ENCODE results near the gene ADAMTS15.

Gene ADAMTS15

DNA sequence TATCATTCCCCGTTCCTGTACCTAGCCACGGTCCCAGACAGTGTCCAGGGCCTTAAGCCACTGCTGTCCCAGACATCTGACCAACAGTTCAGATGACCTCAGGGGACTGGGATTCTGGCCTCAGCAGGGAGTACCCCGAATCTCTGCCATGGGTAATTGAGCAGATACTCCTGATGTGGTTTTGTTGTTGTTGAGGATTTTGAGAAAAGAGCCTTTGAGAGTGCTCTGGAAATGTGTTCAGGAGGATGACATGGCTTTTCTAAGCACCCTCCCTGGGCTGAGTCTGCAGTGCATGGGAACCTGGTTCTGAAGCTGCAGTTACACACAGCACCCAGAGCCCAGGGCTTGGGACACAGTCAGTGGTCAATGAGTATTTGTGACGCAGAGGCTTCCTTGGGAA, 30.4 kb downstream of the ADAMTS15 start:
- DNase-seq (ENCODE audit: low spot score): no peak

DNA sequence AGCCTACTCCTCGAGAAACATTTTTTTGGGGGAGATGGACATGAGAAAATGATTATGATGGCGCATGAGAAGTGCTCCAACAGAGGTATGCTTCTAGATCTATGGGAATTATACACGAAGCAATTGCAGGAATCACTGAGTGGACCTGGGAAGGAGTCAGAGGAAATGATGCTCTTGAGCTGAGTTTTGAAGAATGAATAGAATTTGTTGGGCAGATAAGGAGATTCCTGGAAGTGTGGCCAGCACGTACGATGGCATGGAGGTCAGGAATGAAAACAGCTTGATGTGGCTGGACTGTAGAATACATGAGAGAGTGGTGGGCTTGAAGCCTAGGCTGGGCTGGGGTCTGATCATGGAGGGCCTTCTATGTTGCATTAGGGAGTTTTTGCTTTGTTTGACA, 31.7 kb downstream of the ADAMTS15 start:
- no peak for DNase-seq (ENCODE audit: low spot score)

DNA sequence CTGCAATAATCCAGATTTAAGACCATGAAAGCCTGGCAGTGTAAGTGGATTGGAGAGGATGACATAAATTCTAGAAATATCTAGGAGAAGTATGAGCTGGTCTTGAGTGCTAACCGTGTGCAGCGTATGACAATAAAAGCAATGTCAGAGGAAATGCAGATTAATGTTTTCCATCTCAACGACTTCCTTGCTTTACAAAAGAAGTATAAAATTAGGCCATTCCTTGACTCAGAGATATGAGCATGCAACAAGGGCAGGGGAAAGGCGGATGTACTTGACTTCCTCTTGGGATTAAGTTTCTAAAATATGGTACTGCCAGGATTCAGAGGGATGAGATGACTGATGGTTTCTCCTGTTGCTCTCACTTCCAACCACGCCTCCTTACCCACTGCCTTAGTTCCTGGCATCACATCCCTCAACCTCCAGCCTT, 32.3 kb downstream of the ADAMTS15 start:
- DNase-seq (ENCODE audit: low spot score): no peak

DNA sequence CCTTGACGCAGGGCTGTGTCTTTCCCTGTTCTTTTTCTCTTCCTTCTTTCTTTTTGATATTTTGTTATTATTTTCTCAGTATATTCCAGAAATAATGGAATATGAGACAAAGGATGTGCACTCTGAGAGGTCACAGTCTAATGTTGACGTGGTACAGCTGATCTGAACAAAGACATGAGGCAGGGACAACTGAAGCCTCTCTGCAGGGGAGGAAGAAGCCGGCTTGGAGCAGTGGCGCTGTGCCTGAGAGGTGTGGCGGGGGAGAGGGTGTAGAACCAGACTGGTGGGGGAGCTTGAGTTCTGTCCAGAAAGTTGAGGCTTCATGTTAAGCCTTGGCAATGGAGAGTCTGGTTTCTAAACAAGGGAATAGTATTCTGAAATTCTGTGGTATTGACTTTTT, 34.7 kb downstream of the ADAMTS15 start:
- no peak for DNase-seq (ENCODE audit: low spot score)

DNA sequence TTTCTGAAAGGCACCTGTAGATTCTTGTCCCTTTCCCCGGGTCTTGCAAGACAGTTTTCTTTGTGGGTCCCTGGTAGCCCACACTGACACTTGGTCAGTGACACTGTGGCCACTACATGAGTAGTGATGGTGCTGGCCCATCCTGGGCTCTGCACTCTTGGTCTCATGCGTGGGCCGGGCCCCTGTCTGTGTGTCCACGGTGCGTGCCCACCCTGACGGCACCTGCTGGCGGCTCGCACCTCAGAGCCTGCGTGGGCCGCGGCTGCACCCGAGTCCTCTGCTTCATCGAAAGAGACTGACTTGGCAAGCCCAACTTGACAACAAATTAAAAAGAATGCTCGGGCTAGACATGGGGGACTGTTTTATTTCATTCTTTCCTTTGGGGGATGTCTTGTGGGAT, 37.5 kb downstream of the ADAMTS15 start:
- DNase-seq (ENCODE audit: low spot score): no peak

DNA sequence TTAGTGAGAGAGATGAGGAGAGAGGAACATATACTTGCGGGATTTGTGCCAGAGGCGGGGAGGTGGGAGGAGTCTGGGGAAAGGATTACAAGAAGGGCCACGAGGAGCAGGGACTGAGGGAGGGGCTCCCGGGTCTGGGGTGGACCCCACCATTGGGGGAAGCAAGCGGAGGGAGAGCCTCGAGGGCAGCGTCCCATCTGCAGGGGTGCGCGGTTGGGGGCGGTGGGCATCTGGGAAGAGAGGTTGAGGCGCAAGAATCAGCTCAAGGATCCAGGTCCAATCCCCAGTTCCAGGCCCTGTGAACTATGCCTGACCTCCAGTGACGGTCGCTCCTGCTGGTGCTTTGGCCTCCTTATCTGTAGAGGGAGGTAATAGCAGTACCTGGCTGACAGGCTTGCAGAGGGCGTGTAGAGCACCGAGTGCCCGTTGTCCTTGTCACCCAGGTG, 38.0 kb downstream of the ADAMTS15 start:
- no peak for DNase-seq (ENCODE audit: low spot score)

DNA sequence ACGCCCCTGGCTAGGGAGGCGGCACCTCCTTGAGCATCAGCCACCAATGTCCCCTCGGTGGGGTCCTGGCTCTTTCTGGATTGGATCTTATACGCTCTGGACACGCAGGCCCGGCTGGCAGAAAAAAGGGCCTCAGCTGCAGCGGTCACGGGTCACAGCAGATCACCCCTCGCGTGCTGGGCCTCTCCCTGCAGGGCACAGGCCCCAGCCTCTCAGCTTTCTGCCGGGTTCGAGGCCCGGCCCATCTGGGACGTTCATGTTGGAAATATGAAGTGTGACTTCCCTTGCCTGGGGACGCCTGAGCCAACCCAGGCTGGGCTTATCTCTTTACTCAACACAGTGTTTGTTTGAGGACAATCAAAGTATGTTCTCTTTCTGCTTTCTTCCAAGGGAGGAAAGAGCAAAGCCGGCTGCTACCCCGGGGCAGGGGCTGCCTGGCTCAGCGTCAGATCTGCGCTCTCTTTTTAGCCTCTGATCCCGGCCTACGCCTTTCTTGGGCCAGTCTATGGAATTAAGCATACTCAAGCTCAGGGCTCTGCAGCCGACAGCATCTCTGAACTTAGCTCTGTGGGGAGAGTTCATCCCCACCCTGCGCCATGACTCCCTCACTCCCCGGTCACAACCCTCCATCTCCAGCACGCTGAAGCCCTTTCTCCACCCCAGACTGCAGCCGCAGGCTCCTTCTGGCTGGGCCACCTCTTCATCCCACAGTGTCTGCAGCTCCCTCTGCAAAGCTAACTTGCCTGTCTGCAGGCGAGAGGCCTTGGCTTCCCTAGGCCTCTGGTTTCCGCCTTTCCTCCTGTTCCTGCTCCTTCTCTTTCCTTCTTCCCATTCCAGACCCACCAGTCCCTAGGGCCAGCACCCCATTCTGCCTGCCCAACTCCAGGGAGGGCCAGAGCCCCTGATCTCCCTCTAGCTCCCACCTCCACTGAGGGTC, 38.8 kb downstream of the ADAMTS15 start:
- DNase-seq (ENCODE audit: low spot score): no peak

DNA sequence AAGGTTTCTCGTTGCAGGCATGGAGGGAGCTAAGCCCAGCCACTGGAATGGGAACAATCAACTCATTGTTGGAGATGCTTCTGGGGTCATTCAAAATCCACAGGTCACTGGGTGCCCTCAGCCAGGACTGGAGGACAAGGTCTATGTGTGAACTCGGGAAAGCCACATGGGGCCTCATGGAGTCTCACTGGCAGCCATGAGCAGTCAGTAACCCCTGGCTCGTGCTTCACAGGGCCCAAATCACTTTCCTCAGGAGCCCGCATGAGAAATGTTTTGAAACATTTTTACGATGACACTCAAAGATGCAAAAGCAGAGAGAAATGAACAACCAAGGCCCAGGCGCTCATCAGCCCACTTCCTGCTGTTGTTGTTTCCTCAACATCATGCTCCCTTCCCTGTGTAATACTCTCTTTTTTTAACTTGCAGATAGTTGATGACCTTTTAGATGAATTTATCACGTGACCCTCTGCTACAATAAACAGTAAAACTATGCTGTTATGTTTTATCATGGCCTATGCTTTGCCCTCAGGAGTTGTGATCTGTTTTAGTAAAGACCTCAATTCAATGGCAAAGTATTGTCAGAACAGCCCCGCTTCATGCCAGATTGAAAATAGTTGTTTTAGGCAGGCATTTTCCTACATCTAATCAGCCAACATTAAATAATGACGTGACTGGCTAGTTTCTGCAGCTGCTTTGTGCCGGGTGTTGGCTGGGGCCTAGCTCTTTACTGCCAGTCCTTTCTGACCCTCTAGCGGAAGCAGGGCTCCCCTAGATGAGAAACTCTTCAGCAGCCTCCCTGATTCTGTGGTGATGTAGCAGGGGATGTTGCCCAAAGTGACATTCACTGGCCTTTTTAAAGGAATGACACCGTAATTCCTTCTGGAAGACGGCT, 39.7 kb downstream of the ADAMTS15 start:
- no peak for DNase-seq (ENCODE audit: low spot score)

DNA sequence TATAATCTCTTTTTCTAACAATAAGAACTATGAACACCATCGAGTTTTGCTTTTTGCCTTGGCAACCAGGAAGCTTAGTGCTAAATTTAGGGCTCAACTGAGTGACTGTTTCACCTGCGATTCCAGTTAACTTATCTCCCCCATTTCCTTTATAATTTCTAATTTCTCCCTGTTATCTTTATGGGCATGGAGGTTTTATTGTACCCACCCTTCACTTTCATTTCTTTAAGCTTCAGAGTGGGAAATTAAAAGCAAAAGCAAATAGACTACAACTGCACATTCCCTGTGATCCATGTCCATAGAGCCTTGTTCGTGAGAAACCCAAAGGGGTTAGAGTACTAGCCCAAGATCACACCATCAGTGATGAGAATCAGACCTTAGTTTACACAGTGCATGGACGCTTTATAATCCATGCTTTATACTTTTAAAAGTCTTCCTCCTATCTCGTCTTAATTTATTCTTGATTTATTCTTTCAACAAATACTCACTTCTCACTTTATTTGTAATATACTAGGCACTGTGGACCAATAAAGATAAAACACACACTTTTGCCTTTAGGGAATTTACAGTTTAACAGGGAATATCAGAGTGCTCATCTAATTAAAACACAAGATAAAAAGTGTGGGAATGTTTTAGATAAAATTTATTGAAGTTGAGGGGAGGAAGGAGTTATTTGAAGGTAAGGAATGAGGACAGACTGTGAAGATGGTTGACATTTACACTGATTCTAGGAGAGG, 40.6 kb downstream of the ADAMTS15 start:
- no peak for DNase-seq (ENCODE audit: low spot score)

DNA sequence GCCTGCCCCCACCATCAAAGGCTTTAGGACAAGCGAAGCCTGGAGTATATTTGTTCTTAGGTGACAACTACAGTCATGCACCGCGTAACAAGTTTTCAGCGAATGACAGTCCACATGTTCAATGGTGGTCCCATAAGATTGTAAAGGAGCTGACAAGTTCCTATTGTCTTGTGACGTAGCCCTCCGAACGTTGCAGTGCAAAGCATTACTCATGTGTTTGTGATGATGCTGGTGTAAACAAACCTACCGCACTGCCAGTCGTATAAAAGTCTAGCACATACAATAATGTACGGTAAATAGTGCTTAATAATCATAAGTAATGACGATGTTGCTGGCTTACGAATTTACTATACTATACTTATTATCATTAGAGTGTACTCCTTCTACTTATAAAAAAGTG, 41.3 kb downstream of the ADAMTS15 start:
- no peak for DNase-seq (ENCODE audit: low spot score)

DNA sequence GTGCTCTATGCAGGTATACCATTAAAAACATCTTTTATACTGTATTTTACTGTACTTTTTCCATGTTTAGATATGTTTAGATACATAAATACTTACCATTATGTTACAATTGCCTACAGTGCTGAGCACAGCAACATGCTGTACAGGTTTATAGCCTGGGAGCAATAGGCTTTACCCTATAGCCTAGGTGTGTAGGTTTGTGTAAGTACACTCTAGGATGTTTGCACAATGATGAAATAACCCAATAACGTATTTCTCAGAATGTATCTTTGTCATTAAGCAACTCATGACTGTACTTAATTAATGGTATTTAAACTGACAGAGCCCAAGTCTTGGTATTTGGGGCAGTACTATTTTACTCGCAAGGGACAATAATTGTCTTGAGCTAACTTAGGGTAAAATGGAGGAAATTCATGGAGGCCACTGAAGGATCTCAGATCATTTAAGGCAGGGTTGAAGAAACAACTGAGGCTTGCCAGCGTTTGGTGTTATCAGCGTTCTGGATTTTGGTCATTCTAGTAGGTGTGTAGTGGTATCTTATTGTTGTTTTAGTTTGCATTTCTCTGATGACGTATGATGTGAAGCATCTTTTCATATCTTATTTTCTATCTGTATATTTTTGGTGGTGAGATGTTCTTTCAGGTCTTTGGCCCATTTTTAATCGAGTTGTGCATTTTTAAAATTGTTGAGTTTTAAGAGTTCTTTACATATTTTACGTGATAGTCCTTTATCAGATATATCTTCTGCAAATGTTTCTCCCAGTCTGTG, 42.4 kb downstream of the ADAMTS15 start:
- DNase-seq (ENCODE audit: low spot score): no peak

DNA sequence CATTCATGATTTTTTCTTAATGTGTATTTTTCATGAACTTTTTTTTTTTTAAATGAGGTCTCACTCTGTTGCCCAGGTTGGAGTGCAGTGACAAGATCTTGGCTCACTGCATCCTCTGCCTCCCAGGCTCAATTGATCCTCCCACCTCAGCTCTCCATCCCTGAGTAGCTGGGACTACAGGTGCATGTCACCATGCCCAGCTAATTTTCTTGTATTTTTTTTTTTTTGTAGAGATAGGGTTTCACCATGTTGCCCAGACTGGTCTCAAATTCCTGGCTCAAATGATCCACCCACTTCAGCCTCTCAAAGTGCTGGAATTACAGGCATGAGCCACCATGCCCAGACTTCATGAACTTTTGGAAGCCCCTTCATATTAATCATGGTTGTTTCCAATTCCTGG, 49.7 kb downstream of the ADAMTS15 start:
- no peak for DNase-seq (ENCODE audit: low spot score)

DNA sequence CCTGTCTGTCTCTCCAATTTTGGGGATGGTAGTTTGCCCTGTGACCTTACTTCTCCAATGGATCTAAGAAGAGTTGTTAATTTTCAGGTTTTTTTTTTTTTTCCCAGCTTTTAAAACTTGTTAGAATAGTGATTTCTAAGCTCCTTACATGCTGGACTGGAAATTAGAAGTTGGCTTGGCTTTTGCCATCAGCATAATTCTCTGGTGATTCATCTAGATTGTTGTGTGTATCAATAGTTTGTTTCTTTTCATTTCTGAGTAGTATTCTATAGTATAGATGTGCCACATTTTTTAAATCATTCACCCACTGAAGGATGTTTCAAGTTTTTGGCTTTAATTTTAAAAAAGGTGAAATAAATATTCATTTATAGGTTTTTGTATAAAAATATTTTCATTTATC, 51.4 kb downstream of the ADAMTS15 start:
- DNase-seq (ENCODE audit: low spot score): no peak

DNA sequence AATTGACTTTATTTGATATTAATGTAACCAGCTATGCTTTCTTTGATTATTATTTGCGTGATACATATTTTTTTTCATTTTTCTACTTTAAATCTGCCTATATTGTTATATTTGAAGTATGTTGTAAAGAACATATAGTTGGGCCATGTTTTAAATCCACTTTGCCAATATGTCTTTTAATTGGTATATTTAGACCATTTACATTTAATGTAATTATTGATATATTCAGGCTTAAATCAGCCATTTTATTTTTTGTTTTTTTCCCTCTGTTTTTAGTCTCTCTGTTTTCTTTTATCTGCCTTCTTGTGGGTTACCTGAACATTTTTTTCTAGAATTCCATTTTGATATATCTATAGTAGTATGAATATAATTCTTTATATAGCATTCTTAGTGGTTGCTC, 55.9 kb downstream of the ADAMTS15 start:
- no peak for DNase-seq (ENCODE audit: low spot score)

DNA sequence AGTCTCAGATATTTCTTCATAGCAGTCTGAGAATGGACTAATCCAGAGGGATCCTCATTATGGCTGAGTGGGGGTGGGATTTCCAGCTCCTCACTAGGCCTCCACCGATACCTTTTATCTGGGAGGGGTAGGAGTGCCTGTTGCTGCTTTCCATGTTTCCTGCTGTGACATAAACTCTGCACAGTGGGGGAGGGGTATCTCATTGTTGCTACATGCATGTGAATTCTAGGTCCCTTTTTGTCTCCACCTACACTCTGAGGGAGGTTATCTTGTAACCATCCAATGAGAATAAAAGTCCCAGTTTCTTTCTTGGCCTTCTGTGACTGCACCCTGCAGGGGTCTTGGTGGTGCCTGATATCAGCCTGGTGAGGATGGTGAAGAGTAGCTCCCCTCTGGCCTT, 60.5 kb downstream of the ADAMTS15 start:
- DNase-seq (ENCODE audit: low spot score): no peak

DNA sequence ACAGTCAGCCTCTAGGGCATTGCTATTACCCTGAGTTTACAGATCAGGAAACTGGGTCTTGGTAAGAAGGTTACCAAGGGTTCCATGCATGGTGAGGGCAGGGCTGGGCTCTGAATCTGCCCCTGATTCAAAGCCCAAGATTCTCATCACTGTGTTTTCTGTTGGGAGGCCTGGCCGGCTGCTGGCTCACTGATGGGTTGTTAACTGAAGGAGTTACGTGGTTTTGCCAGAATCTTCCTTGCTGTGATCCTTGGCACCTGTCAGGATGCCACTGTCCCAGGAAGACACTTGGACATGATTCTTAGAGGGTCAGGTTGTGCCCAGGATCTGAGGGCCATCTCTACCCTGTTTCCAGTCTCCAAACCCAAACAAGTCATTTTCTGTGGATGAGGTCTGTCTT, 61.5 kb downstream of the ADAMTS15 start:
- DNase-seq (ENCODE audit: low spot score): no peak

DNA sequence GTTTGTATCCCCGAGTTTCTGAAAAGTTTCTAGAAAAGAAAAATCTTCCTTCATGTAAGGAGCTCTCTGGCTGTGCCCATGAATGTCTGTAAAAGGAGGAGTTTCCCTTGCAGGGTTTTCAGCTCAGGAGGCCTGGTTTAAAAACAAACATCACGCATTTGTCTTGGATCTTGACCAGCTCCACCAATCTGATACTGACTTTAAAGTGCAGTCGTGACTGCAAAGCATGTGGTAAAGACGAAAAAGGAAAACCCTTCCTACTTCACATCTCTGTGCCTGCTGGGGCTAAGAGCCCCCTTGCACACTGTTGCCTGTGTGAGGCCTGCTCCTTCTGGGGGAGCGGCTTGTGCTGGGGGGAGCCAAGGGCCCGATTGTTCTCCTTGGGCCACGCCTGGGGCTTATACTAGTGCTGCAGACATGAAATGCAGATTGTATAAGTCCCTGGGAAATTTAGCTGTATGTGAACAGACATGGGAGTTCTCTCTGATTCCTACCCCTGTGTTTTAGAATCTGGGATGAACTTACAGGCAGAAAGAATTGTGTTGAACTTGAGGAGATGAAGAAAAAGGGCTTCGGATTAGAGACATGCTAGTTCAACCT, 62.1 kb downstream of the ADAMTS15 start:
- no peak for DNase-seq (ENCODE audit: low spot score)

DNA sequence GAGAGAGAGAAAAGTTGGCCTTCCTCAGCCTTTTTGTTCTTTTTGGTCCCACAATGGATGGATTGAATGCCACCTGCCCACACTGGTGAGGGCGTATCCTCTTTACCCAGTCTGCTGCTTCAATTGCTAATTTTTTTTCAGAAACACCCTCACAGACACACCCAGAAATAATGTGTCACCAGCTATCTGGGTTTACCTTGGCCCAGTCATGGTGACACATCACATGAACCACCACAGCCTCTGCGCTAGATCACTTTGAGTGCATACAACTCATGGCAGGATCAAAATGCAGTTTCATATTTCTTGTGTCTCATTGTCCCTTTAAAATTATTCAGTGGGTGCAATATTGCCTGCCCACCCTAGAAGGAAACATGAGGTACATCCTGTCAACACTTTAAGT, 63.3 kb downstream of the ADAMTS15 start:
- DNase-seq (ENCODE audit: low spot score): no peak

DNA sequence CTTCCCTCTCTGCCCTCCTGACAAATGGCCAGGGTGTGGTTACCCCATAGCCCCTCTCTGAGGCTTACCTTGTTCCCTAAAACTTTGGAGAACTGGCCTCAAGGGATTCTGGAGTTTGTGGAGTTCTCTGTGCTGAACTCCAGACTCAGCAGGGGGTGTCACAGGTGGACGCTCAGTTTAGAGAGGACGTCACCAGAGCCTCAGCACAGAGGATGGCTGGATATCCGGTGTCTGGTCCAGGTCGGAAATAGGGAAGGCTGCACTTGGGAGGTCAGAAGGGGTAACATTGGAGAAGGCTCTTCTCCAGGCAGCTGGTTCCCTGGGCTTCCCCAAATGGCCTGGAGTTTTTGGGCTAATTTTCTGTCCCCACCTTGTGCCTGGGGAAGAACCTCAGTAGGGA, 64.2 kb downstream of the ADAMTS15 start:
- no peak for DNase-seq (ENCODE audit: low spot score)

DNA sequence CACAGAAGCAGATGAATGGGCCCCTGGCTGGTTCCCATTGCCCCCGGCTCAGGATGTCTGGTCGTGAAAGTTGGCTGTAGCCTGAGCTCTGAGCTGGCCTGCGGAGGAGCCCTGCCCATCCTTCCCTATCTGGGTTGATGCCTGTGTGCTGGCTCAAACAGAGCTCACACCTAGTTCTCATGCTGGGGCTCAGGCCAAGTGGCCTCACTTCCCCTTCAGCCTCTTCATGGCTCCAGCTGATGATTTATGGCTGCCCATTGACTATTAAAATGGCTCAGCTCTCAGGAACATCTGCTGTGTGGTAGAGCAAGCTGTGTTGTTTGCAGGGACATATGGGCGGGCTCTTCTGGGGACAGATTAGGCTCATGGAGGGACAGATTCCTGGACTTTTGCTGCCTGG, 64.7 kb downstream of the ADAMTS15 start:
- no peak for DNase-seq (ENCODE audit: low spot score)

DNA sequence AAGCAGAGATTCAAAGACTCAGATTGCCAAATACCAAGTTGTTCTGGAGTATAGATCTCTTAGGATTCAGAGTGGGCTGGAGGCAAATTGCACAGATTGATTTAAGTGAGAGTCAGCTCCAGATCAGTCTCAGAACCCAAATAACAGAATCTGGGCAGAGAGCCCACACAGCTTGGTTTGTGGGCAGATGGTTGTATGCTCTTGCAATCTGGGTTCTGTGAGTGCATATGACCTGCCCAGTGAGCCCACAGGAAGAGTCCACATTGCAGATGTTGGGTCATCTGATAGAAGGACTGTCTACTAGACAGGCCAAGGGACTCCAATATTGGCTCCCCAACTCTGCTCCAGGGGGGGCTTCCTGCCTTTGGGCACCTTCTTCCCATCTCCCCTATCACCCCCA, 65.9 kb downstream of the ADAMTS15 start:
- no peak for DNase-seq (ENCODE audit: low spot score)
